ENCODE data around the gene LMBR1.

- no peak for TF ChIP-seq CTCF (conservative IDR thresholded peaks at IDR 0.05; ENCODE audit: low read depth, low read length)
- no peak for TF ChIP-seq POLR2A (IDR thresholded peaks at IDR 0.05; ENCODE audit: low read depth, low read length)
- TF ChIP-seq MAZ (IDR thresholded peaks at IDR 0.05; ENCODE audit: borderline replicate concordance, low read depth, low read length), result no peak
- TF ChIP-seq RAD21 (IDR thresholded peaks at IDR 0.05; ENCODE audit: low read length), result no peak
Observed at GRCh38 chr7:156768698-156769472, 124.1 kb downstream of the LMBR1 start.

All from IMR-90 (cell line).